Nephron progenitor cell (in vitro differentiated cells): Measurements from ENCODE around the gene ABHD16B.

ENCODE experiments used
- DNase-seq: peaks from one replicate; pipeline ENCODE4 v3.0.0; 2021
- H3K27ac Mint-ChIP-seq: 2 replicates; pipeline ENCODE4 v1.8.0; 2021; ENCODE audit warnings: mild to moderate bottlenecking, moderate library complexity, mixed read lengths
- H3K27me3 Mint-ChIP-seq: 2 replicates; pipeline ENCODE4 v1.8.0; 2021; ENCODE audit warnings: mild to moderate bottlenecking, low read depth, mixed read lengths; ENCODE audit not compliant: poor library complexity
- H3K36me3 Mint-ChIP-seq: 2 replicates; pipeline ENCODE4 v1.8.0; 2021; ENCODE audit warnings: low read depth, mixed read lengths
- H3K4me1 Mint-ChIP-seq: 2 replicates; pipeline ENCODE4 v1.8.0; 2021; ENCODE audit warnings: mixed read lengths
- H3K4me3 Mint-ChIP-seq: 2 replicates; pipeline ENCODE4 v1.8.0; 2021; ENCODE audit warnings: mild to moderate bottlenecking, moderate library complexity, mixed read lengths
- H3K9me3 Mint-ChIP-seq: 2 replicates; pipeline ENCODE4 v1.8.0; 2021; ENCODE audit warnings: mild to moderate bottlenecking, moderate library complexity, mixed read lengths
- TF ChIP-seq, protein P1 (sequence below): fragments of 200-600 bp; sonication (generic); IDR thresholded peaks from 2 replicates; pipeline ENCODE4 v1.5.0; 2021; ENCODE audit warnings: antibody characterized with exemption

The ABHD16B gene

DNA sequence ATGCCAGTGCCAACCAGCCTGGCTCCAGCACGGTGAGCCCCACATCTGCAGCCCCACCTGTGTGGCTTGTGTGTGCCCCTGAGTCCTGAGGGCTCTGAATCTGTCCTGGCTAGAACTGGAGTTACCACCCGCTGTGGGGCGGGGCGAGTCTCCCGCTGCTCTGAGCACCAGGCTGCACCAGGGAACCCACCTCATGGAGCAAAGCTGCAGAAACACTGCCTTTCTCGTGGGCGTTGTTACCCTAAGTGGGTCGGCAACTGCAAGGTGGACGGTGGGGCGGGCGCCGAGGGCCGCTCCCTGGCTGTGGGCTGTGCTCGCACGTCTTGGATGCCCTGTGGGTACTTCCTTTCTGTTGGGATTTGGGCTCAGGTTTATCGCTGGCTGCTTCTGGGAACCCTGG lies 17.5 kb upstream of the ABHD16B start:
- Mint-ChIP-seq H3K9me3 (no peaks in the 10 kb centered on the region), H3K27me3 (peaks cover 3% of the 10 kb centered on the region), H3K27ac (peak overlapping the region; percentile 34), H3K36me3 (no peaks in the 10 kb centered on the region), H3K4me3 (no peak overlapping the region), H3K4me1 (peaks cover 43% of the 10 kb centered on the region)
- TF ChIP-seq, protein P1, sequence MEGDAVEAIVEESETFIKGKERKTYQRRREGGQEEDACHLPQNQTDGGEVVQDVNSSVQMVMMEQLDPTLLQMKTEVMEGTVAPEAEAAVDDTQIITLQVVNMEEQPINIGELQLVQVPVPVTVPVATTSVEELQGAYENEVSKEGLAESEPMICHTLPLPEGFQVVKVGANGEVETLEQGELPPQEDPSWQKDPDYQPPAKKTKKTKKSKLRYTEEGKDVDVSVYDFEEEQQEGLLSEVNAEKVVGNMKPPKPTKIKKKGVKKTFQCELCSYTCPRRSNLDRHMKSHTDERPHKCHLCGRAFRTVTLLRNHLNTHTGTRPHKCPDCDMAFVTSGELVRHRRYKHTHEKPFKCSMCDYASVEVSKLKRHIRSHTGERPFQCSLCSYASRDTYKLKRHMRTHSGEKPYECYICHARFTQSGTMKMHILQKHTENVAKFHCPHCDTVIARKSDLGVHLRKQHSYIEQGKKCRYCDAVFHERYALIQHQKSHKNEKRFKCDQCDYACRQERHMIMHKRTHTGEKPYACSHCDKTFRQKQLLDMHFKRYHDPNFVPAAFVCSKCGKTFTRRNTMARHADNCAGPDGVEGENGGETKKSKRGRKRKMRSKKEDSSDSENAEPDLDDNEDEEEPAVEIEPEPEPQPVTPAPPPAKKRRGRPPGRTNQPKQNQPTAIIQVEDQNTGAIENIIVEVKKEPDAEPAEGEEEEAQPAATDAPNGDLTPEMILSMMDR, result no peak
- DNase-seq, result no peak

GRCh38 chr20:63844511-63844991 lies 16.7 kb upstream of the ABHD16B start:
- Mint-ChIP-seq H3K27me3 (peaks cover 3% of the 10 kb centered on the region), H3K4me3 (no peak overlapping the region), H3K9me3 (no peaks in the 10 kb centered on the region), H3K4me1 (peaks cover 46% of the 10 kb centered on the region), H3K36me3 (no peaks in the 10 kb centered on the region), H3K27ac (no peak overlapping the region)
- no peak for DNase-seq
- TF ChIP-seq, protein P1, result no peak

- DNase-seq, result peak; percentile 71
- Mint-ChIP-seq H3K27me3 (no peaks in the 10 kb centered on the region), H3K27ac (peak overlapping the region; percentile 98), H3K36me3 (no peaks in the 10 kb centered on the region), H3K4me1 (peaks cover 44% of the 10 kb centered on the region), H3K9me3 (no peaks in the 10 kb centered on the region), H3K4me3 (peak overlapping the region; percentile 69)
- TF ChIP-seq, protein P1, result no peak
These were observed 15.0 kb upstream of the ABHD16B start for GRCh38 chr20:63846128-63846771.

GRCh38 chr20:63846888-63847236 lies 14.4 kb upstream of the ABHD16B start:
- H3K27me3 Mint-ChIP-seq, result no peaks in the 10 kb centered on the region
- no peak overlapping the region for H3K27ac Mint-ChIP-seq
- no peak overlapping the region for H3K4me3 Mint-ChIP-seq
- peaks cover 47% of the 10 kb centered on the region for H3K4me1 Mint-ChIP-seq
- H3K9me3 Mint-ChIP-seq, result no peaks in the 10 kb centered on the region
- TF ChIP-seq, protein P1, result no peak
- no peaks in the 10 kb centered on the region for H3K36me3 Mint-ChIP-seq
- no peak for DNase-seq

- TF ChIP-seq, protein P1, result no peak
- Mint-ChIP-seq H3K9me3 (no peaks in the 10 kb centered on the region), H3K27me3 (peaks cover 3% of the 10 kb centered on the region), H3K4me3 (no peak overlapping the region), H3K27ac (no peak overlapping the region), H3K36me3 (no peaks in the 10 kb centered on the region), H3K4me1 (peaks cover 47% of the 10 kb centered on the region)
- DNase-seq, result peak; percentile 51
These were observed 13.9 kb upstream of the ABHD16B start for GRCh38 chr20:63847237-63848002.
